GM18951 (cell line): ENCODE measurements around the gene ZDHHC8.

ENCODE experiments used
- POLR2A ChIP-seq: IDR thresholded peaks from 4 replicates; pipeline ENCODE4 v1.6.1; 2011; ENCODE audit warnings: mild to moderate bottlenecking; ENCODE audit not compliant: insufficient read length, insufficient read depth; ENCODE audit errors: extremely low read depth
- in situ Hi-C: fragments of 300-500 bp; cut with MboI; formaldehyde crosslinking; loops from one replicate; pipeline ENCODE4 v1.12.0; 2022; ENCODE audit warnings: low sequenced_read_pairs, mixed read lengths, inconsistent platforms; ENCODE audit not compliant: unreplicated experiment

Gene ZDHHC8

DNA sequence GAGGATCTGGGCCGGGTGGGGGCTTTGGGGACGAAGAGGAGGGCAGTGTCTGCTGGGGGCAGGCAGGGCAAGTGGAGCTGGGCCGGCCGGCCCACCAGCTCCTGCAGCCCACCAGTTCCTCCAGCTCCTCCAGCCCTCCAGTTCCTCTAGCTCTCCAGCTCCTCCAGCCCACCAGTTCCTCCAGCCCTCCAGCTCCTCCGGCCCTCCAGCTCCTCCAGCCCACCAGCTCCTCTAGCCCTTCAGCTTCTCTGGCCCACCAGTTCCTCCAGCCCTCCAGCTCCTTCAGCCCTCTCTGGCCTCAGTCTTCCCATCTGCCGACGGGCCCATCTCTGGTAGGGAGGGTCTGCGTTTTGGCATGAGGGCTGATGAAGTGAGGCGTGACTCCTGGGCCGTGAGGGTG lies 28.4 kb downstream of the ZDHHC8 start:
- no peak for TF ChIP-seq POLR2A
- in situ Hi-C loops, result no loop called here

DNA sequence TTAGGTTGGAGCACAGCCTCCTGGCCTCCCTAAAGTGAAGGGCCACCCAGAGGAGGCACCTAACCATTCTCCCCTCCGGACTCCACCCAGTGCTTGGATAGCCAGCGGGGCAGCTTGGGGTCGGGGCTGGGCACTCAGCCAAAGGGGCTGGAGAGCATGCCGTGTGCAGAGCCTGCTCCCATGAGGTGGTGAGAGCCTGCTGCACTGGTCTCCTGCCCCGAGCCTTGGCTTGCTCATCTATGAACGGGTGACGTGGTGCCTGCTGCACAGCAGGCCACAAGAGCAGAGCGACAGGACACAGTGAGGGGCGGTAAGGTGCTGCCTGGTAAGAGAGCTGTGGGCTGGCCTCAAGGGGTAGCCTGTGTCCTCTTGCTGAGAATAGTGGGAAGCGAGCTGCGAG lies 33.3 kb downstream of the ZDHHC8 start:
- TF ChIP-seq POLR2A, result no peak
- in situ Hi-C loops, result no loop called here

DNA sequence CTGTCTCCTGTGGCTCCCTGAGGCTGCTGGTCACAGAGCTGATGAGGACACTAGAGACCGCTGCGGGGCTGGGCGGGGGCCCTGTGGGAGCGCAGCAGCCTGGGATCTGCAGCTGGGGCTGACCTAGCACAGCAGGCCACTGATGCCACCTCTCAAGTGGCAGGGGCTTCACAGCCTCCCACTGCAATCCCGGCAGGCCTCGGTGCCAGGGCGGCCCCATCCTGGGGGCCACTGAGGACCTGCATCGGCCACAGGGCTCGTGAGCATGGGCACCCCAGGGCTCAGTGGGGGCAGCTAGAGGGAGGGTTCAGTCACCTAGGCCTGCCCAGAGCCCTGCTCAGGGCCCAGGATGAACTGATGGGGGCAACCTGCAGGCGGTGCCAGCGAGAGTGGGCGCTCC lies 33.8 kb downstream of the ZDHHC8 start:
- in situ Hi-C loops, result no loop called here
- TF ChIP-seq POLR2A, result no peak

DNA sequence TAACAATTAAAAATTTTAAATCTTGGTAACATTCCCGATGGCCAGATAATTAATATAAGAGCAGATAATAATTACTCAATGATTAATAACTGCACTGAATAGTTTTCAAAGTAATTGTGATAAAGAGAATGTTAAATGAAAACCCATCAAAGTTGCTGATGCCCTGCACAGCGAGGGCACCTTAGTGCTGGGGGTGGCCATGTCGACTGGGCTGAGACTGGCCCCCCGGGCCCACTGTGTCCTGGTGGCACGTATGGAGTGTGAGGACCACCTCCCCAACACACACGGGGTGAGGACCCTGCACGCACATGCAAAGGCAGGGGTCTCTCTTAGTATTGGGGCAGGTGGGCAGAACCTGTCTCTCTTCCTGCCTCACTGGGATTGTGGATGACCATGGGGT lies 34.3 kb downstream of the ZDHHC8 start:
- TF ChIP-seq POLR2A, result no peak
- in situ Hi-C loops, result no loop called here

DNA sequence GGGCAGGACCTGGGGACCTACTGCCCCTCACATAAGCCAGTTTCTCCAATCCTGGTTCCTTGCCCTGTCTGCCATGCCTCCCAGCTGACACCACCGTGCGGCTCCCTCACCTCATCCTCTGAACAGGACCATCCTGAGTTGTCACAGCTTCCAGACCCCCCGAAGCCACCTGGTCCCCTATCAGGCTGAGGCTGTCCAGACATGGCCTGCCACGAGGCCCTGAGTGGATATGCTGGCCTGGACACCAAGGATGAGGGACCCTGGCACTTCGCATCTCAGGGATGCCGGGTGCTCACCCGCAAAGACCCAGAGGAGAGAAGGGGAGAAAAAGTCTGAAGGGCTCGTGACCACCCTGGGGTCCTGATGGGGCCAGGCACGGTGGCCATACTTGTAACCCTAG lies 35.1 kb downstream of the ZDHHC8 start:
- in situ Hi-C loops, result no loop called here
- TF ChIP-seq POLR2A, result no peak

DNA sequence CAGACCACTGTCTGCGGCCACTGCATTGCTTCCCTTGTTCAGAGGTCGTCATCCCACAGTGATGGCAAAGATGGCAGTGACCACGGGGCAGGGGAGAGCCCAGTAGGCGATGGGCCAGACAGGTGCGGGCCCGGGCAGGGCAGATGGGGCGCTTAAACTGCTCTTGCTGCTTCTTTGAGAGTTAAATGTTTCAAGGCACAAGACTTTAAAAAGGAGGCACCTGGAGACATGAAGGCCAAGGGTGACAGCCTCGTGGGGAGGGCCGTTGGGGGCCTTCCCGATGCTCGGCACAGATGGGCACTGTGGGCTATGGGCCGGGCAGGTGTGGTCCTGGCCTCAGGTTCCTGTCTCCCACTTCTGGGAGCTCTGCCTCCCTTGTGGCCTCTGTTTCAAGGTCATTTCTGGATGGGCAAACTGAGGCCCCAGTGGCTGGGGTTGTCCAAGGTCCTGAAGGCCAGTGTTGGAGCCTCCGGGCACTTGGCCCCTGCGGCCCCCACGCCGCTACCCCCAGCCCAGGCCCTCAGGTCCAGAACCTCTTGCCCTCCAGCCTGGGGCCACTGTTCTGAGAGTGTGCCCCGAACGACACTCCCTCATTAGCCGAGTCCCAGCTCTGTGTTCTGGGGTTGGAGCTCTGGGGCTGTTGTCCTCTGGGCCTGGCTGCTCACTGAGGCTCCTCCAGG lies 36.2 kb downstream of the ZDHHC8 start:
- TF ChIP-seq POLR2A, result no peak
- in situ Hi-C loops, result no loop called here

DNA sequence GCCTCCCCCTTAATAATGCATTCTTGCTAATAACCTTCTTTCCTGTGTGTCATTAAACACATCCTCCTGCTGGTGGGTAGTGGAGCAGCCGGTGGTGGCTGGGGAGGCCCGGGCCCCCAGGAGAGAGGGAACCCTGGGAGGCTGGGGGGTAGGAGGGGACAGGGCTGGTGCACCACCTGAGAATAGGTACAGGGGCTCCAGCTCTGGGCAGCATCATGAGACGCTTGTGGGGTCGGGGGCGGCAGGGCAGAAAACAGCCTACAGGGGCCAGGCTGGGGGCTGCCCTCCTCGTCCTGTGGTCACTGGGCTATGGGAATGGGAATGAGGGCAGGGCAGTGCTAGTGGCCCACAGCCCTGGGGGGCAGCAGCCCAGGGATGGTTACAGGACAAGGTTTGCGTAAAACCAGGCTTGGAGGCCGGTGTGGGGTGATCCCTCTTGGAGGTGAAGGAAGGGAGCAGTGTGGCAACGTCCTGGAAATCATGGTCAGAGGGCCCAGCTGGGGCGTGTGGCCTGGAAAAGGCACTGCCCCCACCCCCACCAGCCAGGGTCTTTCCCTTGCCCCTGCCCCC lies 37.7 kb downstream of the ZDHHC8 start:
- TF ChIP-seq POLR2A, result no peak
- in situ Hi-C loops, result no loop called here

DNA sequence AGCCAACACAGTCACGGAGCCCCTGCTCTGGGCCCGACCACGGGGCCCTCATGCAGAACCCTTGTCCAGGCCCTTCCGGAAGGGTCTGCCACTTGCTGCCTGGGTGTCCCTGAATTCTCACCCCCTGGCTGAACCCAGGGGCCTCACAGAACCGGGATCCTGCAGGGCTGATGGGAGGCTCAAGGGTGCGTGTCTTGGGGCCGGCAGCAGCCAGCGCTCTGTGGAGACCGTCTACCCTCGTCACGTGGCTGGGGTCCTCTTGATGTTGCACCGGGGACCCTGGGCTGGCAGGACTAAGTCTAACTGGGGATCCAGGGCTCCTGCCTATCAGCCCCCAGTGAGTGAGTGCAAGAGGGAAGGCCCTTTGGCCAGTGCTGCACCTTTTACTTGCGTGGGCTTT lies 38.6 kb downstream of the ZDHHC8 start:
- in situ Hi-C loops, result no loop called here
- TF ChIP-seq POLR2A, result no peak

DNA sequence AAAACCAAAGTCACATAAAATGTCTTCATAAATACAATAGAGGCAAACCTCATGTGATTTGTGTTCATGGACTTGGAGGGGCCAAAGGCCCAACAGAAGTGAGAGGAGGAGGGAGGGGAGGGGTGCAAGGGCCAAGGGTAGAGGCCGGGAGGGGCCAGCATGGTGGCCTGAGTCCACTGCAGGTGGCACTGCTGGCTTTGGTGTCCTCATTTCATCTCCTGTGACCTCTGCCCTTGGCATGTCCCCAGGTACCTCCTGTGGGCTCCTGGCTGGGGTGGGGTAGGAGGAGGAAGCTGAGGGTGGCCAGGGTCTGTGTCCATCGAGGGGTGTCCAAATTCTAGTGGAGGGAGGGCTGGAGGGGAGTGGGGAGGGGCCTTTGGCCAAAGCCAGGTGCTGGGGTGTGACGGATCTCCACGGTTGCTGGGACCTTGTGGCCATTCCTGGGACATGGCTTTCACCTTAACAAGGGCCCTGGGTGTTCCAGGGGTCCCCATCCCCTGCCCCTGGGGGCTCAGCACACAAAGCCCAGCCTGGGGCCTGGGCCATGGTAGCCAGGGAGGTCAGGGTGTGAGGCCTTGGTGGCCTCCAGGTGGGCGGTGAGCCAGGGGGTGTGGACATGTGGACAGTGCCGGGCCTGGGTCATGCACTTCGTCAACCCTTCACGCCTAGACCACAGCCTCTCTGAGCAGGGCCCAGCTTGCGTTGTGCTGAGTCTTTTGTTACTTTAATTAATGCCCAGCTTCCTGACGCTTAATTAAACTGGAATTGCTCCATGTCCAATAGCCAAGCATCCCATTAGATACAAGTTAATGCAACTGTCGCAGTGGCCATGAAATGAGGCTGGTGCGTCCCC lies 39.9 kb downstream of the ZDHHC8 start:
- in situ Hi-C loops, result no loop called here
- TF ChIP-seq POLR2A, result no peak

DNA sequence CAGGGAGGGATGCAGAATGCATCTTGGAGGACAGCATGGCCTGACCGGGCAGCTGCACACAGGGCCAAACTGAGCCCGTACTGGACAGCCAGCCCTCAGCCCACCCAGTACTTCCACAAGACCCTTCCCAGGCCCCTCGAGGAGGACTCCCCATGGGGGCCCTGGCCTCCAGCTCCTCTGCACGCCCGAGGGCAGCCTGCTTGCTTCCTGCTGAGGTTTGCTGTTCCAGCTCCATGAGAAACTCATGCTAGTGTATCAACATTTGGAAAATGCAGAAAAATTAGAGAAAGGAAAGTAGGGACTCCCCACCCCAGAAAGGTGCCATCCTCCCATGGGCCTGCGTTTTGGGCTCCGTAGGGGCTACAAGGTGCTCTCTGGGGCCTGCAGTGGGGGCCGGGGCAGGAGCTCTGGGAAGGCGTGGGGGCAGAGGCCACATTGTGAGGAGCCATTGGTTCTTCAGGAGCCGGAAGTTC lies 40.6 kb downstream of the ZDHHC8 start:
- in situ Hi-C loops, result no loop called here
- TF ChIP-seq POLR2A, result no peak

DNA sequence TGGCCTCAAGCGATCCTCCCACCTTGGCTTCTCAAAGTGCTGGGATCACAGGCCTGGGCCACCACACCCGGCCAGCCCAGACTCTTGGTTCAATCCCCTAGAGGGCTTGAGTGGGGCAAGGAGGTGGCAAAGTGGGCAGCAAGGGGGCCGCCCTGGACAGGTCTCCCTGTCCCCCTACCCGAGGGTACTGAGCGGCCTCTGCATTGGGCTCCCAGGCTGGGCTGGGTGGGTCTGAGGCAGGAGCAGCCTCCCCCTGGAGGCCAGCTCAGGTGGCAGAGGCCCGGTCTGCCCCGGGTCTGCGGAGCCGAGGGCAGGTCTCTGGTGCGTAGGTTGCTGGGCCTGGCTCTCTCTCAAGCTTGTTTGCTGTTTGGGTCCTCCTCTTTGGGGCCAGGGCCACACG lies 41.6 kb downstream of the ZDHHC8 start:
- in situ Hi-C loops, result no loop called here

DNA sequence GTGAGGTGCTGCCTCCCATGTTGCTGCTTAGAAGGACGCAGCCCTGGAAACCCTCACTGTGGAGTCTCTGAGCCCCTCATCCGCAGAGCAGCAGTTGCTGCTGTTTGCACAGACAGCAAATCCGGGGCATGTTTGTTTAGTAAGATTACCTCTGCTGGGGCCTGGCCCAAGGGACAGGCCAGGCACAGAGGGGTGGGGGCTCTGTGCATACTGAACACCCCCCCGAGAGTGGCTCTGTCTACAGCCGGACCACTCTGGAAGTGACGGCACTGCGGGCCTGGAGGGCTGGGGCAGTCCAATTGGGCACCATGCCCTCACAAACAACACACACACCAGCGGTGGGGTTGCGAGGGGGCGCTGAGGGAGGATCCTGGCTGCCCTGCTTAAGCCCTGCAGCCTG lies 42.2 kb downstream of the ZDHHC8 start:
- no peak for TF ChIP-seq POLR2A
- in situ Hi-C loops, result no loop called here

More for the DNA sequence above, 41.6 kb downstream of the ZDHHC8 start:
- no peak for TF ChIP-seq POLR2A

DNA sequence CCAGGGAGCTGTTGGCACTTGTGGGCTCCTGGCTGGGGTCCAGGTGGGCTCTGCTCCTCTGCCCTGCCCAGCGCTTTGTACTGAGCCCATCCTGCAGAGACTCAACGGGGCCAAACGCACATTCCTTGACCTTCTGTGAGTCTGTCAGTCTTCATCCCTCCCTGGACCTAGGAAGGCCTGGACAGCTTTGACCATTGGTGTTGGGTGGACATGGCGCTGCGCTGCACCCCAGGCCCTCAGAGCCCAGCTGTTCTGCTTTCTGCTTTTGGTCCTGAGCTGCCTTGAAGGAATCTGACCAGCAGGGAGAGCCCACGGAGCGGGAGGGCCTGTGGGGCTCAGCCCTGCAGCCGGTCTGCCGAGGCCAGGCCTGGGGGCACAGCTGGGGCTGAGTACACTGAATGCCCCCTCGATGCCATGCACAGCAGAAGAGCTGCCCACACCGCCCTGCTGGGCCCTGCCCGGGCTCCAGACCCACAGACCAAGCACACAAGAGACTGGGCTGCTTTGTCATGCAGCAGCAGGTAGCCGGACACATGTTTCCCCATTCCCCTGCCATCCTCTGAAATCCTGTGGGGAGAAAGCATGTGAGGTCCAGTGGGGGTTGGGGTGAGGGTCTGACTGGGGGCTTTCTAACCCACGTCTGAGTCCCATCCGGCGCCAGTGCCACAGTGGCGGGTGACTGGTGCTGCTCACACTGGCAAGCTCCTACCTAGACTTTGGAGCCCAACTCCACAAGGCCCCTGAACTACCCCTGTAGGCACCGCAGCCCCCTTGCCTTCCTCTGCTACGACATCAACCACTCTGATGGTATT lies 43.4 kb downstream of the ZDHHC8 start:
- TF ChIP-seq POLR2A, result no peak
- in situ Hi-C loops, result no loop called here
